ENCODE data around the gene ZNF211.

ZNF211 gene

GRCh38 chr19:57623091-57623490, 9.9 kb upstream of the ZNF211 start:
- Histone ChIP-seq H3K4me3 (ENCODE audit: low read length) (no peak overlapping the region), H3K9me3 (ENCODE audit: control insufficient read depth, low read length) (peaks cover 65% of the 10 kb centered on the region), H3K27me3 (ENCODE audit: control insufficient read depth, insufficient read depth, low read length) (no peaks in the 10 kb centered on the region), H3K9ac (ENCODE audit: low read length) (no peak overlapping the region), H3K36me3 (ENCODE audit: control insufficient read depth, insufficient read depth, low read length) (peaks cover 34% of the 10 kb centered on the region), H3K4me1 (ENCODE audit: control insufficient read depth, insufficient read depth, low read length) (no peaks in the 10 kb centered on the region)

DNA sequence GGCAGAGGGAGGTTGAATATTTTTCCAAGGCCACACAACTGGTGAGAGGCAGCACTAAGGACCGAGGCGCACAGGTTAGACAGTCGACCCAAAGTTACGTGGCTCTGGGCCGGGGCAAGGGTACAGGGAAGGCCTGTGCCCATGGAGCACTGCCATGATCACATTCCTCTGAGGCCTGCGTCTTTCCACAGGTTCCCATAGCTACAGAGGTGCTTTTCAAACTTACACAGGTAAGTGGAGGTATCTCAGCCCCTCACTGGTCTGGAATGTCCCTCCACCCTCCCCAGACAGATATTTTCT, 814 bp downstream of the ZNF211 start:
- peaks cover 5% of the 10 kb centered on the region for H3K4me1 ChIP-seq (ENCODE audit: control insufficient read depth, insufficient read depth, low read length)
- H3K9ac ChIP-seq (ENCODE audit: low read length): peak overlapping the region; percentile 78
- peaks cover 7% of the 10 kb centered on the region for H3K9me3 ChIP-seq (ENCODE audit: control insufficient read depth, low read length)
- H3K4me3 ChIP-seq (ENCODE audit: low read length): peak overlapping the region; percentile 26
- no peaks in the 10 kb centered on the region for H3K36me3 ChIP-seq (ENCODE audit: control insufficient read depth, insufficient read depth, low read length)
- no peaks in the 10 kb centered on the region for H3K27me3 ChIP-seq (ENCODE audit: control insufficient read depth, insufficient read depth, low read length)

DNA sequence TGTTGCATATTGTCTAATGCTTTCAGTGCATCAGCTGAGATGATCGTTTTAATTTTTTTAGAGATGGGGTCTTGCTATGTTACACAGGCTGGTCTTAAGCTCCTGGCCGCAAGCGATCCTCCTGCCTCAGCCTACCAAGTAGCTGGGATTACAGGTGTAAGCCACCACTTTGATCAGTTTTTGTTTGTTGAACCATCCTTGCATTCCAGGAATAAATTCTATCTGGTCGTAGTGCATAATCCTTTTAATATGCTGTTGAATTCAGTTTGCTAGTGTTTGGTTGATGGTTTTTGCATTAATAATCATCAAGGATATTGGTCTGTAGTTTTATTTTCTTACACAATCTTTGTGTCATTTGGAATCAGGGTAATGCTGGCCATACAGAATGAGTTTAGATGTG, 4.4 kb downstream of the ZNF211 start:
- no peaks in the 10 kb centered on the region for H3K27me3 ChIP-seq (ENCODE audit: control insufficient read depth, insufficient read depth, low read length)
- no peak overlapping the region for H3K4me3 ChIP-seq (ENCODE audit: low read length)
- H3K9me3 ChIP-seq (ENCODE audit: control insufficient read depth, low read length): peaks cover 34% of the 10 kb centered on the region
- H3K4me1 ChIP-seq (ENCODE audit: control insufficient read depth, insufficient read depth, low read length): peaks cover 5% of the 10 kb centered on the region
- no peak overlapping the region for H3K9ac ChIP-seq (ENCODE audit: low read length)
- peaks cover 23% of the 10 kb centered on the region for H3K36me3 ChIP-seq (ENCODE audit: control insufficient read depth, insufficient read depth, low read length)

GRCh38 chr19:57641715-57642234, 8.8 kb downstream of the ZNF211 start:
- H3K27me3 ChIP-seq (ENCODE audit: control insufficient read depth, insufficient read depth, low read length): no peaks in the 10 kb centered on the region
- H3K9ac ChIP-seq (ENCODE audit: low read length): no peak overlapping the region
- no peak overlapping the region for H3K4me3 ChIP-seq (ENCODE audit: low read length)
- H3K9me3 ChIP-seq (ENCODE audit: control insufficient read depth, low read length): peaks cover 41% of the 10 kb centered on the region
- no peaks in the 10 kb centered on the region for H3K4me1 ChIP-seq (ENCODE audit: control insufficient read depth, insufficient read depth, low read length)
- peaks cover 23% of the 10 kb centered on the region for H3K36me3 ChIP-seq (ENCODE audit: control insufficient read depth, insufficient read depth, low read length)

DNA sequence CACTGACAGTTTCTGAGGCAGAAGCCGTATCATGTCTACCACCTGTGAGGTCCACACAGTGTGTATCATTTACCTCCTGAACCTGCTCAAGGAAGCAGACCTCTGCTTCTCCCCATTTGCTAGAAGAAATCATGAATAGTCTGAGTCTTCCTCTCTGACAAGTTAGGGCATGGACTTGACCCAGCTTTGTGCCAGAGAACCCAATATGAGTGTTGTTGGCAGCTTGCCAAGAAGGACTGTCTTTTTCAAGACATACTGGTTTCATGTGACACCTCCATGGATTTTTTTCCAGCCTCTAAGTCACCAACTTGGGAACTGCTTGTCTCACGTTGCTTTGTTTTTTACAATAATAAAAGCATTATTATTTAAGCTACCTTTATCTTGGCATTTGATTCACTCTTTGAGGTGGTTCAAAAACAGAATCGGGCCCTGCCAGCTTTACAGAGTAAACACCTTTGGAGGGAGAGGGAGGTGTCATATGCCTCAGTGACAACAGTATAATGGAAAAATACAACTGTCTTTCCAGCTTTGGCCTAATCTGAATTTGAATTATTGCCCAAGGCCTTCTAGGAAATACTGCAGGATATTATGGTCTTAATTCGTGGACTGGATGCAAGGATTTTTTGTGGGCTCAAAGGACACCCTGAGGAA, 9.6 kb downstream of the ZNF211 start:
- Histone ChIP-seq H3K36me3 (ENCODE audit: control insufficient read depth, insufficient read depth, low read length) (peaks cover 23% of the 10 kb centered on the region), H3K9me3 (ENCODE audit: control insufficient read depth, low read length) (peaks cover 34% of the 10 kb centered on the region), H3K9ac (ENCODE audit: low read length) (no peak overlapping the region), H3K4me1 (ENCODE audit: control insufficient read depth, insufficient read depth, low read length) (no peaks in the 10 kb centered on the region), H3K4me3 (ENCODE audit: low read length) (no peak overlapping the region), H3K27me3 (ENCODE audit: control insufficient read depth, insufficient read depth, low read length) (no peaks in the 10 kb centered on the region)

DNA sequence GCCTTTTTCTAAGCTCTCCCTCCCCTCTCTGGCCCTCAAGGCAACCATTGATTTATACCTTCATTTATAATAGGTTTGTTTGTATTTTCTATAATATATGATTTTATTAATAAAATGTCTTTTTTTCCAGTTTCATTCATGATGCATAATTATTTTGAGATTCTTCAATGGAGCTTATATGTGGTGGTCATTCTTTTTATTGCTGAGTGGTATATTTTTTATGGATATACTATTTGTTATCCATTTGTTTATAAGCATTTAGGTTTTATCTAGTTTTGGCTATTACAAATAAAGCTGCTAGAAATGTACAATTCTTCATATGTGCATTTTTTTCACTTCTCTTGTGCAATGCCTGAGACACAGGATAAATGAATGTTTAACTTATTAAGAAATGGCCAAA, 10.8 kb downstream of the ZNF211 start:
- Histone ChIP-seq H3K4me1 (ENCODE audit: control insufficient read depth, insufficient read depth, low read length) (no peaks in the 10 kb centered on the region), H3K27me3 (ENCODE audit: control insufficient read depth, insufficient read depth, low read length) (no peaks in the 10 kb centered on the region), H3K9ac (ENCODE audit: low read length) (no peak overlapping the region), H3K36me3 (ENCODE audit: control insufficient read depth, insufficient read depth, low read length) (peaks cover 23% of the 10 kb centered on the region), H3K4me3 (ENCODE audit: low read length) (no peak overlapping the region), H3K9me3 (ENCODE audit: control insufficient read depth, low read length) (peaks cover 34% of the 10 kb centered on the region)

- Histone ChIP-seq H3K4me3 (ENCODE audit: low read length) (peak overlapping the region; percentile 1), H3K4me1 (ENCODE audit: control insufficient read depth, insufficient read depth, low read length) (peaks cover 16% of the 10 kb centered on the region), H3K9me3 (ENCODE audit: control insufficient read depth, low read length) (no peaks in the 10 kb centered on the region), H3K36me3 (ENCODE audit: control insufficient read depth, insufficient read depth, low read length) (no peaks in the 10 kb centered on the region), H3K9ac (ENCODE audit: low read length) (no peak overlapping the region), H3K27me3 (ENCODE audit: control insufficient read depth, insufficient read depth, low read length) (no peaks in the 10 kb centered on the region)
Measured at GRCh38 chr19:57648331-57649003, 15.5 kb downstream of the ZNF211 start.

GRCh38 chr19:57651654-57651996, 18.7 kb downstream of the ZNF211 start:
- H3K9me3 ChIP-seq (ENCODE audit: control insufficient read depth, low read length): no peaks in the 10 kb centered on the region
- H3K4me3 ChIP-seq (ENCODE audit: low read length): peak overlapping the region; percentile 12
- H3K27me3 ChIP-seq (ENCODE audit: control insufficient read depth, insufficient read depth, low read length): no peaks in the 10 kb centered on the region
- peaks cover 40% of the 10 kb centered on the region for H3K4me1 ChIP-seq (ENCODE audit: control insufficient read depth, insufficient read depth, low read length)
- no peaks in the 10 kb centered on the region for H3K36me3 ChIP-seq (ENCODE audit: control insufficient read depth, insufficient read depth, low read length)
- H3K9ac ChIP-seq (ENCODE audit: low read length): peak overlapping the region; percentile 51

GRCh38 chr19:57653689-57654088, 20.7 kb downstream of the ZNF211 start:
- H3K9me3 ChIP-seq (ENCODE audit: control insufficient read depth, low read length): no peaks in the 10 kb centered on the region
- H3K36me3 ChIP-seq (ENCODE audit: control insufficient read depth, insufficient read depth, low read length): no peaks in the 10 kb centered on the region
- peaks cover 43% of the 10 kb centered on the region for H3K4me1 ChIP-seq (ENCODE audit: control insufficient read depth, insufficient read depth, low read length)
- H3K27me3 ChIP-seq (ENCODE audit: control insufficient read depth, insufficient read depth, low read length): no peaks in the 10 kb centered on the region
- H3K4me3 ChIP-seq (ENCODE audit: low read length): no peak overlapping the region
- no peak overlapping the region for H3K9ac ChIP-seq (ENCODE audit: low read length)

DNA sequence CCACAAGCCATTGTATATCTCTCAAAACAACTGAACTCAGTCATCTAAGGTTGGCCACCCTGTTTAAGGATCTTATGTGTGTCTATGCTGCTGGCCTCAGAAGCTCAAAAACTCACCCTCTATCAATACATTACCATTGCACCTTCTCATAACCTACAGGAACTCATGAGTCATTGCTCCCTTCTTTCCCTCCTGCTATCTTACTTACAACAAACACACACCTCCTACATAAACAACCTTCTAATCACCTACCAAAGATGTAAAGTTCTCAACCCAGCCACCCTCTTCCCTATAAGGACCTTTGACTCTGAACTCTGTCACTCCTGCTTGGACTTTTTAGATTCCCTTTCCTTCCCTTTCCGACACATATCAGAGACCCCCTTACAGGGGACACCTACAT, 22.5 kb downstream of the ZNF211 start:
- no peaks in the 10 kb centered on the region for H3K9me3 ChIP-seq (ENCODE audit: control insufficient read depth, low read length)
- no peaks in the 10 kb centered on the region for H3K36me3 ChIP-seq (ENCODE audit: control insufficient read depth, insufficient read depth, low read length)

DNA sequence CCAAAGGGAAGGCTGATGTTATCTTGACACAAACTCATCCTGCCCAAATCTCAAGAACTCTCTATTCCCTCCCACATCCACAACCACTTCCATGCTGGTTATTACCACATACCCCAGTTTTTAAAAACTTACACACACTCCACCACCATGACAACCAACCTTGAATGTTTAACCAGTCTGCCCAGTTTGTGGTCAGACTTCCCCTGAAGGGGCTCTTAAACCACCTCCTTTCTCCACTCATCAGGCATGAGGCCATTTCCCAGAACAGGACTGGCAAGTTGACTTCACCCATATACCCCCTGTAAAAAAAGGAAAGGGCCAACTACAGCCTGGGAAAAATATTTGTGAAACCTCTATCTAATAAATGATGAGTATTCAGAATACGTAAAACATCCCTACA, 23.4 kb downstream of the ZNF211 start:
- no peaks in the 10 kb centered on the region for H3K36me3 ChIP-seq (ENCODE audit: control insufficient read depth, insufficient read depth, low read length)
- H3K9me3 ChIP-seq (ENCODE audit: control insufficient read depth, low read length): no peaks in the 10 kb centered on the region

More for the DNA sequence above, 22.5 kb downstream of the ZNF211 start:
- H3K27me3 ChIP-seq (ENCODE audit: control insufficient read depth, insufficient read depth, low read length): no peaks in the 10 kb centered on the region
- no peak overlapping the region for H3K9ac ChIP-seq (ENCODE audit: low read length)
- peaks cover 38% of the 10 kb centered on the region for H3K4me1 ChIP-seq (ENCODE audit: control insufficient read depth, insufficient read depth, low read length)
- peak overlapping the region; percentile 0 for H3K4me3 ChIP-seq (ENCODE audit: low read length)

GRCh38 chr19:57664269-57665127, 31.5 kb downstream of the ZNF211 start:
- Histone ChIP-seq H3K9me3 (ENCODE audit: control insufficient read depth, low read length) (no peaks in the 10 kb centered on the region), H3K4me3 (ENCODE audit: low read length) (no peak overlapping the region), H3K27me3 (ENCODE audit: control insufficient read depth, insufficient read depth, low read length) (no peaks in the 10 kb centered on the region), H3K36me3 (ENCODE audit: control insufficient read depth, insufficient read depth, low read length) (no peaks in the 10 kb centered on the region), H3K9ac (ENCODE audit: low read length) (peak overlapping the region; percentile 63), H3K4me1 (ENCODE audit: control insufficient read depth, insufficient read depth, low read length) (no peaks in the 10 kb centered on the region)

More for the DNA sequence above, 23.4 kb downstream of the ZNF211 start:
- H3K4me3 ChIP-seq (ENCODE audit: low read length): no peak overlapping the region
- H3K27me3 ChIP-seq (ENCODE audit: control insufficient read depth, insufficient read depth, low read length): no peaks in the 10 kb centered on the region
- peaks cover 32% of the 10 kb centered on the region for H3K4me1 ChIP-seq (ENCODE audit: control insufficient read depth, insufficient read depth, low read length)
- H3K9ac ChIP-seq (ENCODE audit: low read length): no peak overlapping the region

Data from mucosa of stomach (tissue), 1 donor.